DLD1 (cell line): ENCODE data around the gene LARP1.

Source experiments
- in situ Hi-C: cut with HindIII; loops from 2 replicates; pipeline ENCODE4 v1.10.0; 2017; ENCODE audit warnings: low sequenced_read_pairs

Gene LARP1

DNA sequence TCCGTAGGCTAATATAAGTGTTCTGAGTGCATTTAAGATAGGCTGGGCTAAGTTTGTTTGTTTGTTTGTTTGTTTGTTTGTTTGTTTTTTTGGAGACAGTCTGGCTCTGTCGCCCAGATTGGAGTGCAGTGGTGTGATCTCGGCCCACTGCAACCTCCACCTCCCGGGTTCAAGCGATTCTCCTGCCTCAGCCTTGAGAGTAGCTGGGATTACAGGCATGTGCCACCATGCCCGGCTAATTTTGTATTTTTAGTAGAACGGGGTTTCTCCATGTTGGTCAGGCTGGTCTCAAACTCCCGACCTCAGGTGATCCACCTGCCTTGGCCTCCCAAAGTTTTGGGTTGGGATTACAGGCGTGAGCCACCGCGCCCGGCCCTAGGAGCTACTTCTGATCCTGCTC is 4.7 kb downstream of the LARP1 start:
- in situ Hi-C loops, result loop anchor here (10.0 kb wide), 1 partner anchor 115 kb away; no protein-coding TSS in a partner anchor

GRCh38 chr5:154761046-154761736 is 6.0 kb downstream of the LARP1 start:
- in situ Hi-C loops, result loop anchor here (10.0 kb wide), 1 partner anchor 116 kb away; no protein-coding TSS in a partner anchor

DNA sequence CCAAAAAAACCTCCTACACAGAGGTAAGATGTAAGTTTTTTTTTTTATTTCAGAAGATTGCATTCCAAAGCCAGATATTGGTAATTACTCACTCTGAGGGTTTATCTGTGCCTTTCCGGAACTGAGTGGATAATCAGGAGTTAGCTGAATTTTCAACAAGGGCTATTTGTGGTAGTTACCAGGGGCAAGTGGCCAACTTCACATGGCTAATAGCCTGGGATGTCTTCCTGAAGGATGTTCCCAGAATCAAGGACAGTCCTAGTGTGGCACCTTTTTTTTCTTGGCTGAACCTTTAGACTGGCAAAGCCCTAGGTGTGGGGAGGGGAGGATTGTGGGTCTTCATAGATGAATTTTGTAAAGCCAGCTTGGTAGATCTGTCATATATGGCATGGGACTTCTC is 7.1 kb downstream of the LARP1 start:
- in situ Hi-C loops, result loop anchor here (10.0 kb wide), 1 partner anchor 117 kb away; no protein-coding TSS in a partner anchor

DNA sequence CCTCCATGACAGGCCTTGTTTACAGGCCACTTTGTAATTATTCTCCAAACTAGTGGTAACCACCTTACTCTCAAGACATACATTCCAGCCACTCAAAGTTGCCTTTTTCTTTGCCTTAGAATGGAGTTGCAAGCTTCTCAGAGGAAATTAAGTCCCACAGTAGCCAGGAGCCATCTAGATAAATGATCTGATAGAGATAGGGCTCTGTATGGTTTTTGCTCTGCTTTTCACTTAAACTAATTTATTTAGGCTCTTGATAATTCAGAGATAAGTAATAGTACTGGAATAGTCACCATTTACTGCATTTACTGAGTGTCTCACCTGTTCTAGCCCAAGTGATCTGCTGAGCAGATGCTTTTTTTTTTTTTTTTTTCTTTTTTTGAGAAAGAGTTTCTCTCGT is 7.5 kb downstream of the LARP1 start:
- in situ Hi-C loops, result loop anchor here (10.0 kb wide), 1 partner anchor 118 kb away; no protein-coding TSS in a partner anchor

DNA sequence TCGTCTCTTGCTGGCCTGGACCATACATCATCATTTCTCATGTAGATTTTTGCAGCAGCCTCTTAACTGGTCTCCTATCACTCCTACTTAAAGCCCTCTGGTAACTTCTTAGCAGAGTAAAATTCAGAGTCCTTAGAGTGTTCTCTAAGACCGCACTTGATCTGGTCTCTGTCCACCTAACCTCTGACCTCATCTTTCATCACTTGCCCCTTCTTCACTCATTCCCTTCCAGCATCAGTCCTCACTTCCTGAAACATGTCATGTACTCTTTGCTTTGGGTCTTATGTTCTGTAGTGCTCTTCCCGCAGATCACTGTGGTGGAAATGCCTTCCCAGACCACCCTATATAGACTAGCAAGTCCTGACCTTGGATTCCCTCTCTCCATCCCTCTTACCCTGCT is 9.8 kb downstream of the LARP1 start:
- in situ Hi-C loops, result loop anchor here (10.0 kb wide), 1 partner anchor 120 kb away; no protein-coding TSS in a partner anchor

DNA sequence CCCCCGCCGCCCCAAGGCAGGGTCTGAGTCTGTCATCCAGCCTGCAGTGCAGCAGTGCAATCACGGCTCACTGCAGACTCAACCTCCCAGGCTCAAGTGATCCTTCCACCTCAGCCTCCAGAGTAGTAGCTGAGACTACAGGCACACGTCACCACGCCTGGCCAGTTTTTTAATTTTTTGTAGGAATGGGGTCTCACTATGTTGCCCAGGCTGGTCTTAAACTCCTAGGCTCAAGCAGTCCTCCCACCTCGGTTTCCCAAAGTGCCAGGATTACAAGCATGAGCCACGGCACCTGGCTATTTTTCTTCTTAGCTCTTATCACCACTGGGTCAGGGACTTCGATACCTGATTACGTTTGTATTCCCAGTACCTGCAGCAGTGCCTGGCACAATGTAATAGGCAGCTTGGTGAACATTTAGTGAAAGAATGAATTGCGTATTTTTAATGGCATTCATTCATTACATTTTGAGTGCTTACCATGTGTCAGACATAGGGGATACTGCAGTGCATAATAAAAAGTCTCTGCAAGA is 10.3 kb downstream of the LARP1 start:
- in situ Hi-C loops, result loop anchor here (10.0 kb wide), 1 partner anchor 121 kb away; no protein-coding TSS in a partner anchor

DNA sequence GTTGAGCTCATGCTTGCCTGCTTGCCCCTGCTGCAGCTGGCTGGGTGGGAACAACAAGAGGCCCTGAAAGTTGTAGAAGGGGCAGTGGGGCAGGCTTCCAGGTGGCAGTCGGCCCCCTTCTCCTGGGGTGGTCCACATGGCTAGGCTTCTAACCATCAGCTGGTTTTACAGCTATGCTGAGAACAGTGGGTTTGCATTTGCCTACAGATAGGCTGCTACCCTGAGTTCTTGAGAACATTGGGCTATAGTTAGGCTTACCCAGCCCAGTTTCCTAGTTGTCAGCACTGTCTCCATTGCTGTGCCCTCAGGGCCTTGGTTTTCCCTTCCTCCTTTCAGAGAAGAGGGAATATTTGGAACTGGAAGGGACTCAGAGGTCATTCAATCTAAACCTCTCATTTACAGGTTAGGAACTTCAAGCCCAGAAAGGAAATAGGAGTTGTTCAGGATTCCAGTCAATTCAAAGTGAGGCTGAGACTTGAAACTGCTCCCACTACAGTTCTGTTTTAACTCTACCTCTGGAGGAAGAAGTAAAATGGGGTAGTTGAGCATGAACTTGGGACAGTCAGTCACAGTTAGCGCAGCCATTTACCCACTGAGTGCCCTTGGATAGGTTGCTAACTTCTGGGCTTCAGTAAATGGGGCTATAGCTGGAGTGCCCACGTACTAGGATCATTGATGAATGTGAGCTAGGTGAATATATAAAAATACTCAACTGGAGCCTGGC is 11.5 kb downstream of the LARP1 start:
- in situ Hi-C loops, result loop anchor here (10.0 kb wide), 1 partner anchor 122 kb away; no protein-coding TSS in a partner anchor

DNA sequence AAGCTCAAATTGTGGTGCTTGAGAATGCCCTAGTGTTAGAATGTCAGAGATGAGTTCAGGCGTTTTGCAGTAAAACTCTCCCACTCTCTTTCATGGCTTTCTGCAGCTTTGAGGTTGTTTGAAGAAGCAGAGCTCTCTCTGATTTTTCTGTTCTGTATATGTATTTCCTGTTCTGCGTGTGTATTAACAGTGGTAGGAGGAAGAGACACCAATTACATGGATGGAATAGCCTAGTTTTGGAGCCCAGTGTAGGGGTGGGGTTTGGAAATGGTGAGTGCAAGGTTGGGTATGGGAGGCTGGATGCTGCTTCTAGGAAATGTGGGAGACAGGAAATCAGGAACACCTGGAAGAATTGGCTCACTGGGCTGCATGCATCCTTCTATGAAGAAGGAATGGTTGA is 12.4 kb downstream of the LARP1 start:
- in situ Hi-C loops, result loop anchor here (10.0 kb wide), 1 partner anchor 123 kb away; no protein-coding TSS in a partner anchor

- in situ Hi-C loops, result loop anchor here (10.0 kb wide), 1 partner anchor 123 kb away; no protein-coding TSS in a partner anchor
Observed at GRCh38 chr5:154768207-154768606, 13.0 kb downstream of the LARP1 start.

GRCh38 chr5:154770111-154770510 is 14.9 kb downstream of the LARP1 start:
- in situ Hi-C loops, result no loop called here

DNA sequence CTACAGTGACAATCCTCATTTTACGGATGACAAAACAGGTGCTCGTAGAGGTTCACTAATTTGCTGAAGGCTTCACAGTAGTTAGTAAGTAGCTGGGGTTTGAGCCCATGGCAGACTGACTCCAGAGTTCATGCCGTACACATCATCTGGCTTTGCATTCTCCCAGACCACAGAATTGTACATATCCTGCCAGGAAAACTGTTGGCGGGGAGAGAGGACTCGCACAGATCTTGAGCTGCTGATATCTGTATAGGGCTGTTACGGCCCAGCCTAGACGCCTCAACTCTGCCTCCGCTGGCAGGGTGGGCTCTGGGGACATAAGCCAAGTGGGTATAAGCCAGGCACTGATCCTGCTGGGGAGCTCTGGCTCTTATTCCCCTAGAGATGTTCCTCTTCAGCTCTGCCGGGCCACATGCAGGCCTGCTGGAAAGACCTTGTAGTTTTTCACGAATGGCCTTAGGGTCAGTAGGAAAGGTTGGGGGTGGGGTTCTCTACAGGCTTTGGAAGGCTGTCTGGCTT is 16.3 kb downstream of the LARP1 start:
- in situ Hi-C loops, result no loop called here

DNA sequence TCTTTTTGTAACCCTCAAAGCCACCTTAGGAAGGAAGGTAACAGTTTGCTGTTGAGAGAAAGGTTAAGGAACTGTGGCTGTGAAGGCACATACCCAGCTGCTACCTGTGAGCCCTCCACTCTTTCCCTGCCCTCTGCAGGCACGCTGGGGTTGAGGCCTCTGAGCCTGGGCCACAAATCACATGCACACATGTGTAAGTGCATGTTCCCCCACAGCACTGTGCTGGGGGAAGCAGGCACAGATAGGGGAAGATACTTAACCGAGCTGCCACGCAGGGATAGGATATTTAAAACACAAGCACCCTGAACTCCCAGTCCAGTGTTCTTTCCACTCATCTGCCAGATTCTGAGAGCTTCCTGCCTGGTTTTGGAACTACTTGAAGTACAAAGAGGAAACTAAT is 18.1 kb downstream of the LARP1 start:
- in situ Hi-C loops, result no loop called here

DNA sequence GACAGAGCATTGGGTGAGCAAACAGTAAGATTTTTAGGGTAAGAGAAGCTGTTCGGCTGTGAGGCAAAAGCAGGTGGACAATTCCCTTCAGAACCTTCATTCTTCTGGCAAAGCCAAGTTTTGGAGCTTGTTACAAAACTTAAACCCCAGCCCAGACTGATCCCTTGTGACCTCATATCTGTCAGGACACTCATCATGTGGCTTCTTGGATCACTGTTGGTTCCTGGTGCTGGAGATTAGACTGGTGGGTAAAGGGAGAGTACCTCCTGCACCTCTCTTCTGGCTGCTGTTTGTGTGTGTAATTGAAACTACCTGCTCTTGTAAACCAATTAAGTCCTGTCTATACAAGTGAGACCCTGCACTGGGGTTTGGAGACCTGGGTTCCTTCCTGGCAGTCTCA is 21.0 kb downstream of the LARP1 start:
- in situ Hi-C loops, result loop anchor here (25.0 kb wide), 1 partner anchor 111 kb away; no protein-coding TSS in a partner anchor

GRCh38 chr5:154778534-154778933 is 23.4 kb downstream of the LARP1 start:
- in situ Hi-C loops, result loop anchor here (25.0 kb wide), 1 partner anchor 109 kb away; no protein-coding TSS in a partner anchor

- in situ Hi-C loops, result loop anchor here (25.0 kb wide), 1 partner anchor 108 kb away; no protein-coding TSS in a partner anchor
Observed at GRCh38 chr5:154779105-154779504, 23.9 kb downstream of the LARP1 start.

GRCh38 chr5:154780128-154780527 is 25.0 kb downstream of the LARP1 start:
- in situ Hi-C loops, result loop anchor here (25.0 kb wide), 1 partner anchor 107 kb away; no protein-coding TSS in a partner anchor

DNA sequence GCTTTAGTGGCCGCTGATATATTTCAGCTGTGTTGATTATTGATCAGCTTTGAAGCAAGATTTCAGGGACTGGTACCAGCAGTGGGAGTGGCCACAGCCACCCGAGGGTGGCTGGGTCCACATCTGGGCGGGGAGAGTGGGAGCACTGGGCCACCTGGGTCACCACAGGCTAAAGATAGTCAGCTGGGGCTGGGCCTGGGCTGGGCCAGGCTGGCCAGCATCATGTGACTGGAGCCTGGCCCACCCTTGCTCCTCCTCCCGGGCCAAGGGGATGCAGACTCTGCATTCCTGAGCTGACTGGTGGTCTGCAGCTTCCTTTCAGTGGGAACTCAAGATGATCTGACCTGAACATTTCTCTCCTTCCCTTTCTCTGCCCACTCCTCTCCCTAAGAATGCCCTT is 27.1 kb downstream of the LARP1 start:
- in situ Hi-C loops, result loop anchor here (25.0 kb wide), 1 partner anchor 105 kb away; no protein-coding TSS in a partner anchor

GRCh38 chr5:154782812-154783592 is 27.8 kb downstream of the LARP1 start:
- in situ Hi-C loops, result loop anchor here (25.0 kb wide), 1 partner anchor 104 kb away; no protein-coding TSS in a partner anchor

DNA sequence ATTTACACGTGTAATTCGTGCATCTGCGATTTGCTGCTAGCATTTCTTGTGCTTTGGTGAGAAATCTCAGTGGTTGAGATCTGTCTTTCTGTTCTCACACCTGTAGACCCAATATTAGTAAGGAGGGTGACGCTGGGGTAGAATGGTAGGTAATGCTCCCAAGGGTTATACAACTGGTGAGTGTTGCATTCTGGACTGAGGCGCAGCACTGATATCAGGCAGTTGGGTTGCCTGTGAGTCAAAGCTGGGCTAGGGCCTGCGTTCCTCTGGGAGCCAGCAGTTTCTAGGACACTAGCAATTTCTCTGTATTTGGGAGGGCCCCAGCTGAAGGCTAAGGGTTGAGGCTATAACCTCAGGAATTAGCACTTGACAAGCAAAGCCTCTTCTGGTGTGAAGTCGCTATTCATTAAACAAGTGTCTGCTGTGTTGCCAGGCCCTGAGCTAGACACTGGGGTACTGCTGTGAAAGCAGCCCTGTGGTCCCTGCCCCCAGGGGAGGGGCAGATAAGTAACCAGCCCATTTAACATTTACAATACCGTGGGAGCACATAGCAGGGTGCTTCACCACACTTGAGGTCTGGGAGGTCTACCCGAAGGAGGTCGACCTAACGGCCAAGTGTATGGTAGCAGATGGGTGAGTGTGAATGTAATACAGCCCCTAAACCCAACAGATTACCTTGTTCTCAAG is 28.7 kb downstream of the LARP1 start:
- in situ Hi-C loops, result loop anchor here (25.0 kb wide), 1 partner anchor 103 kb away; no protein-coding TSS in a partner anchor
